Activated T-cell treated with anti-CD3 and anti-CD28 coated beads, Interleukin-2, amount 50 U/mL, for 72 hours (primary cell): ENCODE measurements around the gene ADGRV1. TPM values are rescaled to one million over a fixed set of nuclear protein-coding genes. Genes with fewer than 3 reads are reported as not detected.

Experiments used
- ATAC-seq, 2 donors: fragments of 150-1000 bp; cut with Tn5 transposase; replicated peaks in 1 of 2; 2 replicates each; pipeline ENCODE4 v1.10.0; 2021; ENCODE audit warnings: moderate library complexity in 2 of 2, mild to moderate bottlenecking in 1 of 2
- DNase-seq, 2 donors: peaks; one replicate each; pipeline ENCODE4 v3.0.0; 2021 to 2022; ENCODE audit warnings: mixed read lengths in 1 of 2
- H3K27ac Mint-ChIP-seq: one replicate; pipeline ENCODE4 v1.8.0; 2022; ENCODE audit warnings: mild to moderate bottlenecking, moderate library complexity, mixed read lengths
- H3K27me3 Mint-ChIP-seq: one replicate; pipeline ENCODE4 v1.8.0; 2022; ENCODE audit warnings: low read depth, mixed read lengths
- H3K36me3 Mint-ChIP-seq, 2 donors: one replicate each; pipeline ENCODE4 v1.8.0; 2022; ENCODE audit warnings: mixed read lengths in 2 of 2, mild to moderate bottlenecking in 1 of 2; ENCODE audit not compliant: insufficient read depth in 2 of 2
- H3K4me1 Mint-ChIP-seq: one replicate; pipeline ENCODE4 v1.8.0; 2022; ENCODE audit warnings: low read depth, mixed read lengths
- H3K4me3 Mint-ChIP-seq, 2 donors: one replicate each; pipeline ENCODE4 v1.8.0; 2022; ENCODE audit warnings: mild to moderate bottlenecking in 2 of 2, mixed read lengths in 2 of 2, moderate library complexity in 2 of 2
- H3K9me3 Mint-ChIP-seq, 2 donors: one replicate each; pipeline ENCODE4 v1.8.0; 2022; ENCODE audit warnings: mixed read lengths in 2 of 2
- total RNA-seq, 2 donors: library from RNA; stranded (reverse); gene quantifications; one replicate each; pipeline ENCODE4 v1.2.3, GENCODE V29; 2022

Gene ADGRV1
- total RNA-seq, 2 donors from 2014 or later, result 0.12 to 0.21 TPM

DNA sequence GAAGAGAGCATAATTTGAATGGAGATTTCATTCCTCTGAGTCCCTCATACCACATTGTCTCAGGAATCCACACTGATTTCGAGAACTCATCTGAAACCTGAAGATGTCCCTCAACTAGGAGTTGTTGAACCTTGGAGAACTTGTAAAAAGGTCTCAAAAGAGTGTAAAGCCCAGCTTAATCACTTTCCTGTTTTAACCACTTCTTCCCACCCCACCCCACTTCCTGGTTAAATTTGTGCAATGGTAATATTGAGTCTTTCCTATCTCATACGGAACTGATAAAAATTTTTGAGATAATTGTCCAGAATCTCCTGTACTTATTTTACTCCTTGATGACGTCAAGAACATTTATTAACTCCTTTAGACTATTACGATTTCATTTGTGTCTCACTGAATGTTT, 583.8 kb downstream of the ADGRV1 start:
- Mint-ChIP-seq H3K4me3 (no peak overlapping the region), H3K36me3 (no peaks in the 10 kb centered on the region), H3K27me3 (peaks cover 5% of the 10 kb centered on the region), H3K4me1 (no peaks in the 10 kb centered on the region), H3K9me3 (no peaks in the 10 kb centered on the region), H3K27ac (no peak overlapping the region)
- DNase-seq, result no peak
- ATAC-seq, result no peak

DNA sequence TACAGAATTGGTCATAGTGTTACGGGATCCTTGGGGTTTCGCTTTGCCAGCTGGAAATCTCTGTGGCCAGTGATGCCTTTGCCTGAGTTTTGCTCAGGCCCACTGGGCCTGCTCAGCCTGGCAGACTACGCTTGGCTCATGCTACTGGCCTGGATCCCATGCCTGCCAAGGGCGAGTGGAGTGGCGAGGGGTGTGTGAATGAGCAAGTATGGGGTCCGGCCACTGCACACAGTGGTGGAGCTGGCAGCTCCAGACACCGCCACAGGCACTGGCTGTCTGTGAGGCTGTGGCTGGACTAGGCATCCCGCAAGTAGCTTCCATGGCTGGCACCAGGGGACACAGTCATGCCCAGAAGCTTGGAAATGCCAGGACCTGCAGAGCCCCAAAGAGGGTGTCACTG, 584.2 kb downstream of the ADGRV1 start:
- peaks cover 0 to 3% of the 10 kb centered on the region in 2 donors for H3K9me3 Mint-ChIP-seq
- ATAC-seq, result no peak
- peaks cover 5% of the 10 kb centered on the region for H3K27me3 Mint-ChIP-seq
- no peaks in the 10 kb centered on the region for H3K4me1 Mint-ChIP-seq
- H3K27ac Mint-ChIP-seq, result no peak overlapping the region
- H3K4me3 Mint-ChIP-seq, result no peak overlapping the region
- peaks cover 0 to 2% of the 10 kb centered on the region in 2 donors for H3K36me3 Mint-ChIP-seq
- DNase-seq, result no peak

DNA sequence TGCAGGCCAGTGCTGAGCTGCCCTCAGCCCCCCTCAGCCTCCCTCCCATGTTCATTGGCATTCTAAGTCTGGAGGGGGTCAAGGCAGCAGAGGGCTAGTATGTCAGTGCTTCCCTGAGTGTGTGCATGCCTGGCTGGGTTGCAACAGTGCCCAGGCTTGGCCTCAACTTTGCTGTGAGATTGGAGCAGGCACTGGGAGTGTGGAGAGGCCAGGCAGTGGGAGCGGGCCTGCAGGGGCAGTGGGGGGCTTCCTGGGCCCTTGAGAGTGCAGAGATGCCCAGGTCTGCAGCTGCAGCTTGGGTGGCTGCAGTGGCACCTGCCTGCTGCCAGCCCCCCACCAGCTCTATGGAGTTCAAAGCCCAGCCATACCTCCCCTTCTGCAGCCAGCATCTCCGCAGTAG, 585.2 kb downstream of the ADGRV1 start:
- H3K4me3 Mint-ChIP-seq, result no peak overlapping the region
- no peak overlapping the region for H3K27ac Mint-ChIP-seq
- no peak for ATAC-seq
- H3K36me3 Mint-ChIP-seq, result peaks cover 0 to 2% of the 10 kb centered on the region in 2 donors
- H3K4me1 Mint-ChIP-seq, result no peaks in the 10 kb centered on the region
- DNase-seq, result no peak
- H3K9me3 Mint-ChIP-seq, result peaks cover 0 to 4% of the 10 kb centered on the region in 2 donors
- H3K27me3 Mint-ChIP-seq, result peaks cover 5% of the 10 kb centered on the region

DNA sequence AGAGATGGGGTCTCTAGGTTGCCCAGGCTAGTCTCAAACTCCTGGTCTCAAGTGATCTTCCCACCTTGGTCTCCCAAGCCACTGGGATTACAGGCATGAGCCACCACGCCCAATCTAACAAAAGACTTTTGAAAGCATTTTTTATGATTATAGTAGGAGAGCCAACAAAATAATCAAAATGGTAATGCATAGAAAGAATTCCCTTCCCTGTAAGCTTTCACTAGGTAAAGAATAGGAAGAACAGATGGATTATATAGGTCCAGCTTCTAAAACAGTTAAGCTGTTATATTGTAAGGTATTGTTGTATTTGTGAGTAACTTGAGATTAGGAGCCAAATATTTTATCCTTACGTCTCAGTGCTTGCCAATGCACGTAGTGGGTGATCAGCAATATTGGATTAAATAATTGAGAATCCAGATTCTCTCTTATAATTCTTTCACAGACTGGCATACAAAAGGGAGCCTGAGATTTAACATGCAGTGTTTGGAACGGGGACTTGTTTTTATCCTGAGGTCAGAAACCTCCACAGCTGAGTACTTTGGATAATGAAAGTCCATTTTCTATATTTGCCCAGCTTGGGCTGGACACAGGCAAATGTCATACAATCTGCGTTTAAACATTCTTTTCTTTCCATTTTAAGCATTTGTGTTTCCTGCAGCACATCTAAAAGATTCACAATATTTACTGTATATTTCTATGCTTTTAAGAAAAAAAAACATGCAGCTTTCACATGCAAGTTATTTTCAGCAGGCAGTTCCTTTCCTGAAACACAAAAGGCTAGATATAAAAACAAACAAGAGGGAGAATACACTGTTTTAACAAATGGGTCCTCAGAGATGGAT, 586.1 kb downstream of the ADGRV1 start:
- Mint-ChIP-seq H3K36me3 (peaks cover 0 to 2% of the 10 kb centered on the region in 2 donors), H3K9me3 (peaks cover 0 to 4% of the 10 kb centered on the region in 2 donors), H3K27ac (no peak overlapping the region), H3K4me1 (no peaks in the 10 kb centered on the region), H3K4me3 (no peak overlapping the region), H3K27me3 (peaks cover 5% of the 10 kb centered on the region)
- no peak for DNase-seq
- ATAC-seq, result no peak

DNA sequence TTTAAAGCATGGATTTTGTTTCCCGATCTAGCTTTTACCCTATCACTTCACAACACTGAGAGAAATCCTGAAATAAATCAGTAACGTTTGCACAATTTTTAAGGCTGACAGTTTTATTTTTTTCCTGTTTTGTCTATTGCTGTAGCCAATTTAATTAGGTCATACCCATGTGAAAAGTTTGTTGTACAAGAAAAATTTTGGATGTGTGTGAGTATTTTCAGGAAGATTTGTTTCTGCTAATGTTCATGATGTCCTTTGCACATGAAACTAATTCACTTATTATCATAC, 586.7 kb downstream of the ADGRV1 start:
- ATAC-seq, result no peak
- peaks cover 0 to 4% of the 10 kb centered on the region in 2 donors for H3K9me3 Mint-ChIP-seq
- no peak overlapping the region for H3K4me3 Mint-ChIP-seq
- H3K36me3 Mint-ChIP-seq, result peaks cover 0 to 4% of the 10 kb centered on the region in 2 donors
- H3K4me1 Mint-ChIP-seq, result peaks cover 5% of the 10 kb centered on the region
- H3K27ac Mint-ChIP-seq, result no peak overlapping the region
- DNase-seq, result no peak
- H3K27me3 Mint-ChIP-seq, result peaks cover 5% of the 10 kb centered on the region

DNA sequence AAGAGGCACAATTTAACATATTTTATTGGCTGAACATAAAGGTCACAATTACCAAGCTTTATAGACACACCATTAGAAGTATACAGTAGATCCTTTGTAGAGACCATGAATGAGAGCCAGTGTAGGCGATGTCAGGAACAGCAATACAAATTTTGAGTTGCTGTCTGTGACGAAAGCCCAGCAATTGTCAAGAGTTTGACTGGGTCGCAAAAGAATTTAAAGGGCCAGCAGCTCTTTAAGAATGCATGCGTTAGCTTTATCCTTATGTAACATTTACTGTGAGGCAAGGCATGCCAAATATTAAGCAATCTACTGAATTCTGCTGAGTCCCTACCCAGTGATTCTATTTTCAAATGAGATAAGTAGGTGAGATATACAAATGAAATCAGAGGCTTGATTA, 587.6 kb downstream of the ADGRV1 start:
- Mint-ChIP-seq H3K27ac (no peak overlapping the region), H3K9me3 (peaks cover 0 to 4% of the 10 kb centered on the region in 2 donors)
- DNase-seq, result no peak

DNA sequence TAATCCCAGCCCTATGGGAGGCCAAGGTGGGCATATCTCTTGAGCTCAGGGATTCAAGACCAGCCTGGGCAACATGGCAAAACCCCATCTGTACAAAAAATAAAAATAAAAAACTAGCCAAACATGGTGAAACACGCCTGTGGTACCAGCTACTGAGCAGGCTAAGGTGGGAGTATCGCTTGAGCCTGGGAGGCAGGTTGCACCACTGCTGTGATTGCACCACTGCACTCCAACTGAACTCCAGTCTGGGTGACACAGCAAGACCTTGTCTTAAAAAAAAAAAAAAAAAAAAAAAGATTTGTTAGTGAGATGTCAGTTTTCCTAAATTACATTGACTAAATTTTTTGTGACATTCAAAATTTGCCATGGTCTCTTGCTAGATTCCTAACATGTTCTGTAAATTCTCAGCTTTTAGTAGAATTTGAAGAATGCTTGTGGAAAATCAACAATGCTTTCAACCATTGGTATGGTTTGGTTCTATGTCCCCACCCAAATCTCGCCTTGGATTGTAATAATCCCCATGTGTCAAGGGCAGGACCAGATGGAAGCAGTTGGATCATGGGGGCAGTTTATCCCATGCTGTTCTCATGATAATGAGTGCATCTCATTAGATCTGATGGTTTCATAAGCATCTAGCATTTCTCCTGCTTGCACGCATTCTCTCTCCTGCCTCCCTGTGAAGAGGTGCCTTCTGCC, 588.5 kb downstream of the ADGRV1 start:
- Mint-ChIP-seq H3K27ac (no peak overlapping the region), H3K4me1 (peaks cover 10% of the 10 kb centered on the region), H3K36me3 (peaks cover 0 to 4% of the 10 kb centered on the region in 2 donors), H3K27me3 (peaks cover 5% of the 10 kb centered on the region), H3K9me3 (peaks cover 0 to 4% of the 10 kb centered on the region in 2 donors), H3K4me3 (no peak overlapping the region)
- no peak for ATAC-seq
- DNase-seq, result no peak

More for the DNA sequence above, 587.6 kb downstream of the ADGRV1 start:
- Mint-ChIP-seq H3K27me3 (peaks cover 5% of the 10 kb centered on the region), H3K4me3 (no peak overlapping the region), H3K36me3 (peaks cover 0 to 4% of the 10 kb centered on the region in 2 donors), H3K4me1 (peaks cover 10% of the 10 kb centered on the region)
- ATAC-seq, result no peak

DNA sequence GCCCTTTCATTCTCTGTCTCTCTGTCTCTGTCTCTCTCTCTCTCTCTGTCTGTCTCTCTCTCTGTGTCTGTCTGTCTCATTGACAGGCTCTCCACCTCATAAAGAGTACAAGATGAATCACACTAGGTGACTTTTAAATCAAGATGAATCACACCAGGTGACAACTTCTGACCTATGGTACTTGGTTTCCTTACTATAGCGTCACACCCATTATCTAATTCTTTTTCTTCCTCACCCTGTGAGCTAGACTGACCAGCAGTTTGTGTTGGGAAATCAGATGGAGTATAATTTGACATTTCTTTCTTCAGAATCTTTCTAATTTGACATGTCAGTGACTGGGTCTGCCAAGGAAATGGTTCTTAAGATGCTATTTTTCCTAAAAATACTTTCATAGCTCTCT, 591.6 kb downstream of the ADGRV1 start:
- no peak overlapping the region for H3K4me3 Mint-ChIP-seq
- no peak overlapping the region for H3K27ac Mint-ChIP-seq
- peaks cover 10% of the 10 kb centered on the region for H3K4me1 Mint-ChIP-seq
- H3K36me3 Mint-ChIP-seq, result peaks cover 0 to 4% of the 10 kb centered on the region in 2 donors
- peaks cover 0 to 4% of the 10 kb centered on the region in 2 donors for H3K9me3 Mint-ChIP-seq
- H3K27me3 Mint-ChIP-seq, result no peaks in the 10 kb centered on the region
- DNase-seq (no peak), ATAC-seq (peak; percentile 78 to 80)

DNA sequence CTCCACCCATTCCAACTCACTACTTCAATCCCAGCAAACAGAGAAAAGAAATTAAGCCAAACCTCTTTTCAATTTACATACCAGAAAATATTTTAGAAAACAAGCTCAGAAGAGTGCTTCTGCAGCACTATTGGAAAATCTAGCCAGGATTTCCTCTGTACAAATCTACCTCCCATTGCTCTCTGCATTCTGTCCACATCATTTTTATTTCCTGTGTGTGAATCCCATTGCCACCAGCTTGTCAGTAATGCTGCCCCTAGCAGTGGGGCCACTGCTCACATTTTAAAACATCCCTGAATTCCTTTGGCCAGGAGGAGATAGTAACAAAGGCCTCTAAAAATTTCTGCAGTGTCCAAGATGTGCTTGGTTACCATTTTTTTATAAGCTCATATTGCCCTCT, 592.0 kb downstream of the ADGRV1 start:
- Mint-ChIP-seq H3K4me1 (peaks cover 10% of the 10 kb centered on the region), H3K36me3 (peaks cover 0 to 4% of the 10 kb centered on the region in 2 donors), H3K27ac (no peak overlapping the region), H3K4me3 (no peak overlapping the region), H3K9me3 (peaks cover 0 to 4% of the 10 kb centered on the region in 2 donors), H3K27me3 (no peaks in the 10 kb centered on the region)
- ATAC-seq, result no peak
- DNase-seq, result no peak

DNA sequence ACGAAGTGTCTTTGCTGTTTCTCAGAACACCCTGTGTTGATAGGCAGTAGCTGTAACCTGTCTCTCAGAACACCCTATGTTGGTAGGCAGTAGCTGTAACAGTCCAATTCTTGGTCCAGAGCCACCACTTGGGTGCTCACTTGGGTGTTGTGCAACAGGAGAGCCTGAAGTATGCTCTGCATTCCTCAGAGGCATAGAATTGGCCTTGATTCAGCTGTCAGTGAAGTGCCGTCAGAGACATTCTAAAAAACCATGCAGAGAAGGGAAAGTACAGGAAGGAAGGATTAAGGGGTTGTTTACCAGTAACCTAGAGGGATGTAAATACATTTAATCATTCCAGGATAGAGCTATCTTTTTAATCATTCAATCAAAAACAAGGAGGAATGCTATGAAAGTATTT, 593.4 kb downstream of the ADGRV1 start:
- Mint-ChIP-seq H3K27me3 (no peaks in the 10 kb centered on the region), H3K36me3 (peaks cover 0 to 4% of the 10 kb centered on the region in 2 donors), H3K4me3 (no peak overlapping the region), H3K27ac (no peak overlapping the region), H3K9me3 (peaks cover 0 to 4% of the 10 kb centered on the region in 2 donors), H3K4me1 (peaks cover 10% of the 10 kb centered on the region)
- ATAC-seq, result no peak
- no peak for DNase-seq

DNA sequence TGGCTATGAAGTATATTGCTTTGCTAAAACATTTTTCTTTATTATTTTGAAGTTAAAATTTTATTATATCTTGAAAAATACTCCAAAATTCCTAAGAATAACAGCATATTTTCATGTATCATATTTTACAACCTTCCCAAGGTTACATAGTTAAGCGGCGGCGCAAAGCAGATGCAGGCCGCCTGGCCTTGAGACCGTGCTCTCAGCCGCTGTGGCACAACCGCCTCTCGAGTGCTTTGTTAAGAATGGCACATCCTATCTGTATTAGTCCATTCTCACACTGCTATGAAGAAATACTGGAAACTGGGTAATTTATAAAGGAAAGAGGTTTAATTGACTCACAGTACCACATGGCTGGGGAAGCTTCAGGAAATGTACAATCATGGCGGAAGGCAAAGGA, 595.7 kb downstream of the ADGRV1 start:
- DNase-seq, result no peak
- ATAC-seq, result no peak
- peaks cover 14% of the 10 kb centered on the region for H3K4me1 Mint-ChIP-seq

DNA sequence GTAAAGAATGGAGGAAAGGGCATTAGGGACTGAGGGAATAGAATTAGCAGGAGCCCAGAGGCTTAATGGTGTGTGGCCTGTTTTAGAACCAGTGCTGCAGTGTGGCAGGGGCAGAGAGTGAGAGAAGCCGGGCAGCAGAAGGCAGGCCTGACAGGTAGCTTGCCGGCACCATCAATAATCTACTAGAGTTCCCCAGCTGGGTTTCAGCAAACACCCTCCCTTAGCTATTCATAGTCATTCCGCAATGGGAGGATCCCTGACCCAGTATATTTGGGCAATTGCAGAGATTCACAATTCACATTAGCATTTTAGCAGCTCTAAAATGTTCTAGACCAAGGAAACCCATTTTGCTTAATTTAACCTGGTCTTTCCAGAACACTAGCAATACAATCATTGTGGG, 596.7 kb downstream of the ADGRV1 start:
- Mint-ChIP-seq H3K27ac (no peak overlapping the region), H3K27me3 (no peaks in the 10 kb centered on the region), H3K4me3 (no peak overlapping the region), H3K9me3 (no peaks in the 10 kb centered on the region), H3K4me1 (peaks cover 9% of the 10 kb centered on the region), H3K36me3 (no peaks in the 10 kb centered on the region)
- ATAC-seq, result no peak
- DNase-seq, result no peak

More for the DNA sequence above, 595.7 kb downstream of the ADGRV1 start:
- Mint-ChIP-seq H3K36me3 (peaks cover 0 to 2% of the 10 kb centered on the region in 2 donors), H3K27me3 (no peaks in the 10 kb centered on the region), H3K4me3 (no peak overlapping the region), H3K9me3 (no peaks in the 10 kb centered on the region), H3K27ac (no peak overlapping the region)

DNA sequence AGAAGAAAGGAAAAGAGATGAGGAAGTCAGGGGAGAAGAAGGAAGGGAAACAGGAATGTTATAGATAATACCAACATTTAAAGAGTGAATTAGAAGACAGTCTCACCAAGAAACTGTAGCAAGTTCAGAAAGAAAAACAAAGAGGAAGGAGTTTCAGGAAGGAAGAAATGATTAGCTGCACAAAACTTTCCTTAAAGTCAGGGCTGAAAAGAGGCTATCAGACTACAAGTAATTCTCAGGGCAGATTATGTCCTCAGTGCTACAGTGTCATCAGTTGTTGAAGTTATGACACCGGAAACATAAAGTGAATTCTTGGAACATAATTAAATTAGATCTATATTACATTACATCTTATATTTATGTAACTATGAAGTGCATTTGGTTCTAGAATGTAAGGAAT, 597.6 kb downstream of the ADGRV1 start:
- H3K36me3 Mint-ChIP-seq, result no peaks in the 10 kb centered on the region
- no peak for DNase-seq
- no peak overlapping the region for H3K27ac Mint-ChIP-seq
- peaks cover 5% of the 10 kb centered on the region for H3K4me1 Mint-ChIP-seq
- H3K4me3 Mint-ChIP-seq, result no peak overlapping the region
- H3K9me3 Mint-ChIP-seq, result no peaks in the 10 kb centered on the region
- no peaks in the 10 kb centered on the region for H3K27me3 Mint-ChIP-seq
- no peak for ATAC-seq
